Measurements from ENCODE around the gene OXSM. TPM values are rescaled to one million over a fixed set of nuclear protein-coding genes. Genes with fewer than 3 reads are reported as not detected.

Gene OXSM
- total and polyA plus RNA-seq, 10 of the 15 experiments (the other 5 are each of a cell fraction or from before 2014, with no cell fraction given): 12.9 to 37.5 (median 22.1) TPM

- TF ChIP-seq LARP7 (IDR thresholded peaks at IDR 0.05) (no peak), GABPA (IDR thresholded peaks at IDR 0.05; ENCODE audit: low read depth) (no peak), DPF2 (IDR thresholded peaks at IDR 0.05) (peak; percentile 65), FOXM1 (IDR thresholded peaks at IDR 0.05; ENCODE audit: low read depth, low read length) (no peak), MAX (IDR thresholded peaks at IDR 0.05; ENCODE audit: low read depth, low read length) (peak; percentile 40; the same call in 1 of the 2 replicates), POLR2AphosphoS2 (IDR thresholded peaks at IDR 0.05; ENCODE audit: low read depth, low read length) (peak; percentile 85; the same call in 1 of the 2 replicates)
- TF ChIP-seq, protein P1, sequence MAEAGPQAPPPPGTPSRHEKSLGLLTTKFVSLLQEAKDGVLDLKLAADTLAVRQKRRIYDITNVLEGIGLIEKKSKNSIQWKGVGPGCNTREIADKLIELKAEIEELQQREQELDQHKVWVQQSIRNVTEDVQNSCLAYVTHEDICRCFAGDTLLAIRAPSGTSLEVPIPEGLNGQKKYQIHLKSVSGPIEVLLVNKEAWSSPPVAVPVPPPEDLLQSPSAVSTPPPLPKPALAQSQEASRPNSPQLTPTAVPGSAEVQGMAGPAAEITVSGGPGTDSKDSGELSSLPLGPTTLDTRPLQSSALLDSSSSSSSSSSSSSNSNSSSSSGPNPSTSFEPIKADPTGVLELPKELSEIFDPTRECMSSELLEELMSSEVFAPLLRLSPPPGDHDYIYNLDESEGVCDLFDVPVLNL (IDR thresholded peaks at IDR 0.05; ENCODE audit: low read depth, low read length): no peak
These were observed 6.8 kb upstream of the OXSM start, which contains the start of gene NGLY1 (continued) for GRCh38 chr3:25782938-25783660.

DNA sequence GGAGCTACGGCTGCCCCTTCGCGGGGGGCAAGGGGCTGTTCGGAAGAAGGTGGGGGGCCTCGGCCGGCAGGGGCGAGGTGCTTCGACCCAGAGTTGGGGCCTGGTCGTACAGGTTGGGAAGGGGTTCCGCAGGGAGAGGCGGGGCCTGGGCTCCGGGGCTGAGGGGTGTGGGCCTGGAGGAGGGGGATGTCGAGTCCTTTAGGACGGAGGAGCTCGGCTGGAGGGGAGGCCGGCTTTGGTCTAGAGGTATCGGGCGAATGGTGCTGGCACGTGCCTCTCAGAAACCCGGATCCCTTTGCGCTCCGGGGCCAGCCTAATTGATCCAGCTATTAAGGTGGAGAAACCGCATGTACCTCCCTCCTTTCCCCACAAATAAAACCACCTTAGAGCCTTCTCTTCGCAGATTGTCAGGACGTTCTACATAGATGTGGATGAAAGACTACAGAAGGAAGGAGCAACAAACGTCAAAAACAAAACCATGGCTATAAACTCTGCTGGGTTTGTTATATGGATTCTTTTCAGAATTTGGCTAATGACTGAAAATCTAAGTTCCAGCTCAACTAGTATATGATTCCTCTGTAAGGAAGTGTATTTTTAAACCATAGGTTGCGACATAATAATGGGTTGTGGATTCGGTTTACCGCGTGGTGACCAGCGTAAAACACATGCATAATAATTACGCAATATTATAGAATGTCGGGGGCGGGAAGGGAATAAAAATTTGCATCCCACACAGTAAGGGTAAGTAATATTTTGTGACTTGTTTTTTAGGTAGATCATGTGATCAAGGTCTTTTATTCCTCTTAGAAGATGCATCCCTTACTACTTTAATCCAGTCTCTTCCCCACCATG lies 6.0 kb upstream of the OXSM start:
- CTCF ChIA-PET: interaction anchor here (1.3 to 1.5 kb wide), 2 partner anchors 19 to 73 kb away, joined by 4 to 5 read pairs; no protein-coding TSS in a partner anchor
- H3K4me1 ChIP-seq (ENCODE audit: control insufficient read depth, insufficient read depth, low read length): peaks cover 10% of the 10 kb centered on the region
- under 1% methylated on average over 30 of the region's 34 CpGs for WGBS (ENCODE audit: insufficient coverage, insufficient replicate concordance, low lambda C conversion rate, missing lambda C conversion rate)
- H3K9me3 ChIP-seq (replicated peaks; ENCODE audit: control insufficient read depth, insufficient read depth, low read length): no peaks in the 10 kb centered on the region; the same call in 2 of the 3 replicates
- intact Hi-C loops (cut with micrococcal nuclease; ENCODE audit: unreplicated experiment) (loop anchor here (2.0 kb wide), 1 partner anchor 15 kb away; no protein-coding TSS in a partner anchor), in situ Hi-C loops (cut with MboI) (loop anchor here (5.0 to 25.0 kb wide), 2 partner anchors 117 to 1847 kb away; partner anchors contain the start of gene NR1D2)
- no peaks in the 10 kb centered on the region for H4K20me1 ChIP-seq (ENCODE audit: control insufficient read depth, insufficient read depth)
- ATAC-seq (peak; percentile 15), FAIRE-seq (no peak), DNase-seq (ENCODE audit: low read depth, low spot score) (no peak)
- SMC1A ChIA-PET (ENCODE audit: uncharacterized antibody, unreplicated experiment): interaction anchor here (0.9 to 1.4 kb wide), 6 partner anchors 56 to 136 kb away, joined by 3 to 12 read pairs (median 3); no protein-coding TSS in a partner anchor
- no peaks in the 10 kb centered on the region for H3K27me3 ChIP-seq (replicated peaks in 1 of 2; ENCODE audit: control insufficient read depth in 2 of 2, insufficient read depth in 2 of 2, low read length in 1 of 2)
- peak overlapping the region; percentile 43; the same call in 1 of the 2 replicates for H3K27ac ChIP-seq (ENCODE audit: control insufficient read depth, insufficient read depth)
- no peaks in the 10 kb centered on the region for H3K36me3 ChIP-seq (ENCODE audit: control insufficient read depth in 2 of 2, insufficient read depth in 2 of 2, low read length in 1 of 2)
- H2AFZ ChIP-seq (ENCODE audit: control insufficient read depth, low read depth, low read length): peak overlapping the region; percentile 62
- H3K4me2 ChIP-seq (ENCODE audit: control insufficient read depth, insufficient read depth): peak overlapping the region; percentile 95
- TSS peak; percentile 76 for BruUV-seq (replicated peaks)
- peak overlapping the region; percentile 61 for H3K4me3 ChIP-seq
- POLR2A ChIA-PET: interaction anchor here (0.5 to 1.5 kb wide), 9 partner anchors 9 to 1932 kb away, joined by 3 to 7 read pairs (median 4); no protein-coding TSS in a partner anchor
- RAD21 ChIA-PET (ENCODE audit: unreplicated experiment): interaction anchor here (0.7 to 1.8 kb wide), 11 partner anchors 9 to 152 kb away, joined by 3 to 7 read pairs (median 3); no protein-coding TSS in a partner anchor
- H3K9ac ChIP-seq (ENCODE audit: control insufficient read depth, insufficient read depth, low read length): peak overlapping the region; percentile 57; the same call in 1 of the 2 replicates
- peaks cover 44% of the 10 kb centered on the region for H3K79me2 ChIP-seq (ENCODE audit: control insufficient read depth, insufficient read depth, low read length)
- TF ChIP-seq ZNF207 (IDR thresholded peaks at IDR 0.05; ENCODE audit: borderline replicate concordance) (no peak), MLLT1 (IDR thresholded peaks at IDR 0.05) (0 out of 2 replicates have a peak, but pooled peaks have one; percentile 16), CEBPB (IDR thresholded peaks at IDR 0.05; ENCODE audit: borderline replicate concordance in 1 of 2, low read depth in 2 of 2, low read length in 2 of 2) (peak in 1 of 2 experiments; percentile 45; a peak in 1 of 4 replicates), RUNX3 (IDR thresholded peaks at IDR 0.05; ENCODE audit: low read length) (peak; percentile 36), RAD51 (IDR thresholded peaks at IDR 0.05) (peak; percentile 43; the same call in 1 of the 2 replicates), HDGF (IDR thresholded peaks at IDR 0.05) (peak; percentile 47; the same call in 1 of the 2 replicates), MAX (IDR thresholded peaks at IDR 0.05; ENCODE audit: low read depth, low read length) (no peak; the same call in 1 of the 2 replicates)
- TF ChIP-seq, protein P2, sequence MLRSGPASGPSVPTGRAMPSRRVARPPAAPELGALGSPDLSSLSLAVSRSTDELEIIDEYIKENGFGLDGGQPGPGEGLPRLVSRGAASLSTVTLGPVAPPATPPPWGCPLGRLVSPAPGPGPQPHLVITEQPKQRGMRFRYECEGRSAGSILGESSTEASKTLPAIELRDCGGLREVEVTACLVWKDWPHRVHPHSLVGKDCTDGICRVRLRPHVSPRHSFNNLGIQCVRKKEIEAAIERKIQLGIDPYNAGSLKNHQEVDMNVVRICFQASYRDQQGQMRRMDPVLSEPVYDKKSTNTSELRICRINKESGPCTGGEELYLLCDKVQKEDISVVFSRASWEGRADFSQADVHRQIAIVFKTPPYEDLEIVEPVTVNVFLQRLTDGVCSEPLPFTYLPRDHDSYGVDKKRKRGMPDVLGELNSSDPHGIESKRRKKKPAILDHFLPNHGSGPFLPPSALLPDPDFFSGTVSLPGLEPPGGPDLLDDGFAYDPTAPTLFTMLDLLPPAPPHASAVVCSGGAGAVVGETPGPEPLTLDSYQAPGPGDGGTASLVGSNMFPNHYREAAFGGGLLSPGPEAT (IDR thresholded peaks at IDR 0.05; ENCODE audit: low read depth): peak; percentile 30; the same call in 1 of the 2 replicates
